Body of pancreas (tissue), 4 donors: ENCODE data around the gene FCGR2B. TPM values are rescaled to one million over a fixed set of nuclear protein-coding genes. Genes with fewer than 3 reads are reported as not detected.
"Not testable (repeated sequence)": the region's sequence is repeated elsewhere in the genome, so short reads cannot be mapped to it uniquely, and the experiment has no call there.

ENCODE experiments used
- ATAC-seq: fragments of 150-250 bp; one replicate; pipeline ENCODE4 v1.9.1; 2016
- DNase-seq, 4 donors: peaks; one replicate each; pipeline ENCODE4 v3.0.0-alpha.2; 2019
- H3K27ac ChIP-seq, 4 donors: fragments of 200-600 bp; sonication (generic); 1 replicate in 3 of 4; 2 replicates in 1 of 4; pipeline versions ENCODE4 v1.5.1 to v1.6.1; 2016 to 2019; ENCODE audit warnings: mild to moderate bottlenecking in 1 of 4, mixed read lengths in 1 of 4, moderate library complexity in 1 of 4
- H3K27me3 ChIP-seq, 2 donors: fragments of 200-600 bp; sonication (generic); one replicate each; pipeline ENCODE4 v1.6.0; 2016; ENCODE audit warnings: mild to moderate bottlenecking in 1 of 2
- H3K36me3 ChIP-seq, 2 donors: fragments of 200-600 bp; sonication (generic); replicated peaks in 1 of 2; 2 replicates each; pipeline ENCODE4 v1.5.1; 2016; ENCODE audit warnings: low read depth in 2 of 2; ENCODE audit not compliant: insufficient read depth in 1 of 2
- H3K4me1 ChIP-seq: fragments of 200-600 bp; sonication (generic); one replicate; pipeline ENCODE4 v1.6.0; 2016
- H3K4me3 ChIP-seq, 2 donors: fragments of 200-600 bp; sonication (generic); 1 replicate in 1 of 2; 2 replicates in 1 of 2; pipeline ENCODE4 v1.5.1; 2016 to 2019
- H3K9me3 ChIP-seq, 3 donors: fragments of 200-600 bp; sonication (generic); 1 replicate in 2 of 3; 2 replicates in 1 of 3; pipeline ENCODE4 v1.5.1; 2016
- POLR2A ChIP-seq, 3 donors: fragments of 450-650 bp; IDR thresholded peaks; one replicate each; pipeline ENCODE4 v1.6.1; 2016; ENCODE audit warnings: antibody characterized with exemption in 3 of 3, mild to moderate bottlenecking in 2 of 3
- WGBS, 2 donors: methylation state at CpG; one replicate each; pipeline ENCODE4 v1.1.5; 2017; 5-methylcytosine and 5-hydroxymethylcytosine counted together
- intact Hi-C: fragments of 100-400 bp; cut with DNase I; formaldehyde crosslinking; loops from one replicate; pipeline ENCODE4 v1.15.1; 2023
- total RNA-seq, 2 donors: library from RNA; depleted of rRNA; stranded (reverse); fragments of >200 nt; gene quantifications; one replicate each; pipeline ENCODE4 v1.1.0, GENCODE V29; 2016
- TF ChIP-seq, protein P1 (sequence below), 7 experiments: fragments of 450-650 bp in 4 of 7; fragments of 200-600 bp in 3 of 7; sonication (generic) in 3 of 7; IDR thresholded peaks; one replicate each; pipeline ENCODE4 v1.5.1; 2016 to 2019; ENCODE audit warnings: antibody characterized with exemption in 7 of 7

Gene FCGR2B
- total RNA-seq, 2 donors from 2014 or later = 1.3 to 7.8 TPM

GRCh38 chr1:161631076-161631475, 31.9 kb upstream of the FCGR2B start, which contains the start of gene FCGR3B:
FCGR3B (minus strand) TSS chr1:161631176; CDS start chr1:161631094, 82 bp downstream.
- no peak for TF ChIP-seq POLR2A (IDR thresholded peaks at IDR 0.05)
- TF ChIP-seq, protein P1, sequence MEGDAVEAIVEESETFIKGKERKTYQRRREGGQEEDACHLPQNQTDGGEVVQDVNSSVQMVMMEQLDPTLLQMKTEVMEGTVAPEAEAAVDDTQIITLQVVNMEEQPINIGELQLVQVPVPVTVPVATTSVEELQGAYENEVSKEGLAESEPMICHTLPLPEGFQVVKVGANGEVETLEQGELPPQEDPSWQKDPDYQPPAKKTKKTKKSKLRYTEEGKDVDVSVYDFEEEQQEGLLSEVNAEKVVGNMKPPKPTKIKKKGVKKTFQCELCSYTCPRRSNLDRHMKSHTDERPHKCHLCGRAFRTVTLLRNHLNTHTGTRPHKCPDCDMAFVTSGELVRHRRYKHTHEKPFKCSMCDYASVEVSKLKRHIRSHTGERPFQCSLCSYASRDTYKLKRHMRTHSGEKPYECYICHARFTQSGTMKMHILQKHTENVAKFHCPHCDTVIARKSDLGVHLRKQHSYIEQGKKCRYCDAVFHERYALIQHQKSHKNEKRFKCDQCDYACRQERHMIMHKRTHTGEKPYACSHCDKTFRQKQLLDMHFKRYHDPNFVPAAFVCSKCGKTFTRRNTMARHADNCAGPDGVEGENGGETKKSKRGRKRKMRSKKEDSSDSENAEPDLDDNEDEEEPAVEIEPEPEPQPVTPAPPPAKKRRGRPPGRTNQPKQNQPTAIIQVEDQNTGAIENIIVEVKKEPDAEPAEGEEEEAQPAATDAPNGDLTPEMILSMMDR (IDR thresholded peaks at IDR 0.05) = no peak
- no peak within 1 kb of the TSS for H3K27ac ChIP-seq
- ATAC-seq = no peak
- no peak for DNase-seq
- intact Hi-C loops = no loop called here
- H3K4me1 ChIP-seq = no peaks in the 10 kb centered on the region
- H3K4me3 ChIP-seq = no peak within 1 kb of the TSS
- H3K9me3 ChIP-seq = no peaks in the 10 kb centered on the region
- H3K27me3 ChIP-seq = no peaks in the 10 kb centered on the region
- 63 to 69% methylated on average over 4 of the region's 4 CpGs for whole genome bisulfite sequencing, 2 donors
- no peaks in the 10 kb centered on the region for H3K36me3 ChIP-seq

DNA sequence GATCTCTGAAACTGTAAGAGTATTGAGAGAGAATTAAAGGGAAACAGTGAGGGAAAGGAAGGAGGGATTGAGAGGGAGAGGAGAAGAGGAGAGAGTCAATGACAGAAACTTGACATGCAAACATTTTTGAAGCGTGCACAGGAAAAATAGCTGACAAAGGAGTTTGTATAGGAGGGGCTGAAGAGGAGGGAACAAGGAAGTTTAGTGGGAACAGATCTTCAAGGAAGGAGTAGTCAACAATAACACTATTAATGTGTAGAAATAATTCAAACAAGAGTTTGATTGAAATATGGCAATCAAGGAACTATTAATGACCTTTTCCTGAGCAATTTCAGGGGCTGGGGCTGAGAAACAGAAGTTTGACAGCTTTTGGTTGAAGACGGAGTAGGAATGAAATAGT, 27.9 kb upstream of the FCGR2B start:
- ATAC-seq, H3K27ac ChIP-seq, H3K36me3 ChIP-seq, H3K9me3 ChIP-seq, intact Hi-C loops, H3K27me3 ChIP-seq, DNase-seq, H3K4me3 ChIP-seq, H3K4me1 ChIP-seq: not testable (repeated sequence)
- 75 to 79% methylated on average over 2 of the region's 2 CpGs for WGBS, 2 donors

DNA sequence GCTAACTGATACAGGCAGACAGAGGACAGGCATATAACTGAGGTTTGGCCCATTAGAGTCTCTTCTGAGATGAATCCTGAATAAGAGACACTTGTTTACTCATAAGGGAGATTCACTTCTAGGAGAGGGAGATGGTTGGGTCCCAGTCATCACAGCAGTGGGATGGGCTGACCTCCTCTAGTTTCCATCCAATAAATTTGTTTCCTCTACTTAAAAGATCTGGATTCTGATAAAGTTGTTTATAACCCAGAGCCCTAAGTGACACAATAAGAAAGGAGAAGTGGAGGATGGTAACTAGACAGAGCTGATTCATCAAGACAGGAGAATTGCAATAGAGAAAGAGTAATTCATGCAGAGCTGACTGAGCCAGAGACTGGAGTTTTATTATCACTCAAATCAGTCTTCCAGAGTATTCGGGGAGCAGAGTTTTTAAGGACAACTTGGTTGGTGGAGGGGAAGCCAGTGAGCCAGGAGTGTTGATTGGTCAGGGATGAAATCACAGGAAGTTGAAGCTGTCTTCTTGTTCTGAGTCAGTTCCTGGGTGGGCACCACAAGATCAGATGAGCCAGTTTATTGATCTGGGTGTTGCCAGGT, 26.7 kb upstream of the FCGR2B start:
- DNase-seq, H3K27me3 ChIP-seq, ATAC-seq, H3K36me3 ChIP-seq, H3K27ac ChIP-seq, intact Hi-C loops, H3K9me3 ChIP-seq, H3K4me1 ChIP-seq, H3K4me3 ChIP-seq: not testable (repeated sequence)
- WGBS, 2 donors = 60% methylated on average over 1 of the region's 1 CpG

DNA sequence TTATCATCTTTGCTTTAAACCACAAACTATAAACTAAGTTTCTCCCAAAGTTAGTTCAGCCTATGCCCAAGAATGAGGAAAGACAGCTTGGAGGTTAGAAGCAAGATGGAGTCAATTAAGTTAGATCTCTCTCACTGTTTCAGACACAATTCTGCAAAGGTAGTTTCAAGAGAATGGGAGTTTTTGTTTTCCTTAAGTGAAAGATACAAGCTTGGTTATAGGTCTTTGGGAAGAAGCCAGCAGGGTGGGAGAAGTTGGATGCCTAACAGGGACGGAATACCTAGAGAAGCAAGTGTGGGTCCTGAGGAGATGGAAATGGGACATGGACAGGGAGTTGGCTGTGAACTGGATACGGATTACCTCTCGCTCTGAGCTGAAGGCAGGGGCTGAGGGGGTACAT, 26.0 kb upstream of the FCGR2B start:
- H3K9me3 ChIP-seq, intact Hi-C loops, ATAC-seq, H3K27ac ChIP-seq, H3K36me3 ChIP-seq, H3K4me1 ChIP-seq, H3K4me3 ChIP-seq, DNase-seq, H3K27me3 ChIP-seq: not testable (repeated sequence)
- WGBS, 2 donors = 83 to 100% methylated on average over 3 of the region's 3 CpGs

GRCh38 chr1:161638251-161638993, 24.5 kb upstream of the FCGR2B start:
- H3K9me3 ChIP-seq, H3K4me3 ChIP-seq, ATAC-seq, intact Hi-C loops, H3K4me1 ChIP-seq, H3K36me3 ChIP-seq, DNase-seq, H3K27me3 ChIP-seq, H3K27ac ChIP-seq: not testable (repeated sequence)
- 37% methylated on average over 2 of the region's 6 CpGs; no CpG with 5 or more reads in 1 of the 2 donors for WGBS, 2 donors

DNA sequence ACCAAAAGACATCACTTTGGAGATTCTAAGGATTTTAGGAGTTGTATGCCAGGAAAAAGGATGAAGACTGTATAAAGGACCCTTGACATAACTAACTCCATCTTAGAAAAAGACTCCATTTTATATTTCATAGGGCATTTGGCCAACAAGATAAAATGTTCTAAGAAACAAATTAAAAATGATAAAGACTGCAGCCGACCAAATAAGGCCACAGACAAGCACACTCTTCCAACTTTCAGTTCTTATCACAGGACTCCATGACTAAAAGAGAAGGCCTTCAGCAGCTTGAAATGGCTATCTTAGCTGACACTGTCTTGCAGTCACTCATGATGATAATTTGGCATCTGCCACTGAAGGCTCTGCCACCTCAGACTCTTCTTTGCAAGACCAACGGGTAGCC, 23.7 kb upstream of the FCGR2B start:
- H3K4me1 ChIP-seq, H3K27me3 ChIP-seq, ATAC-seq, H3K27ac ChIP-seq, intact Hi-C loops, H3K36me3 ChIP-seq, DNase-seq, H3K4me3 ChIP-seq, H3K9me3 ChIP-seq: not testable (repeated sequence)
- 56% methylated on average over 2 of the region's 2 CpGs; no CpG with 5 or more reads in 1 of the 2 donors for WGBS, 2 donors

GRCh38 chr1:161642697-161643096, 20.2 kb upstream of the FCGR2B start:
- ATAC-seq, H3K27ac ChIP-seq, H3K36me3 ChIP-seq, H3K9me3 ChIP-seq, H3K4me1 ChIP-seq, intact Hi-C loops, DNase-seq, H3K27me3 ChIP-seq, H3K4me3 ChIP-seq: not testable (repeated sequence)
- 67% methylated on average over 1 of the region's 1 CpG; no CpG with 5 or more reads in 1 of the 2 donors for WGBS, 2 donors

- intact Hi-C loops, H3K9me3 ChIP-seq, H3K27me3 ChIP-seq, H3K4me1 ChIP-seq, H3K36me3 ChIP-seq, H3K4me3 ChIP-seq, ATAC-seq, H3K27ac ChIP-seq: not testable (repeated sequence)
- peak in 1 of 4 donors; percentile 16 for DNase-seq
- WGBS, 2 donors = 63 to 70% methylated on average over 1 to 5 of the region's 5 CpGs
Measured at GRCh38 chr1:161643481-161644208, 19.3 kb upstream of the FCGR2B start.

- H3K4me1 ChIP-seq, H3K27me3 ChIP-seq, ATAC-seq, DNase-seq, intact Hi-C loops, H3K27ac ChIP-seq, H3K9me3 ChIP-seq, H3K36me3 ChIP-seq, H3K4me3 ChIP-seq: not testable (repeated sequence)
- WGBS, 2 donors = 17 to 36% methylated on average over 1 of the region's 1 CpG
Measured at GRCh38 chr1:161644855-161645254, 18.1 kb upstream of the FCGR2B start.
